Measurements from ENCODE around the gene PARP8.

Gene PARP8

GRCh38 chr5:50733741-50734140, 67.3 kb downstream of the PARP8 start:
- Histone ChIP-seq H4K20me1 (ENCODE audit: insufficient read depth, low read length) (no peaks in the 10 kb centered on the region), H3K36me3 (ENCODE audit: insufficient read depth, low read length) (no peaks in the 10 kb centered on the region), H3K9ac (ENCODE audit: low read depth, low read length) (no peak overlapping the region), H3K27me3 (ENCODE audit: insufficient read depth, low read length, poor library complexity) (no peaks in the 10 kb centered on the region), H2AFZ (ENCODE audit: low read depth, low read length) (no peak overlapping the region), H3K9me3 (ENCODE audit: insufficient read depth, low read length, severe bottlenecking) (no peaks in the 10 kb centered on the region), H3K4me1 (ENCODE audit: insufficient read depth, low read length) (no peaks in the 10 kb centered on the region), H3K4me2 (ENCODE audit: insufficient read depth, low read length) (no peak overlapping the region), H3K27ac (ENCODE audit: low read length) (no peak overlapping the region), H3K79me2 (ENCODE audit: insufficient read depth, low read length) (peaks cover 98% of the 10 kb centered on the region), H3K4me3 (ENCODE audit: low read depth in 1 of 2, low read length in 2 of 2) (no peak overlapping the region)
- TF ChIP-seq EZH2 (IDR thresholded peaks at IDR 0.05; ENCODE audit: borderline replicate concordance, low read depth, low read length, severe bottlenecking), result no peak
- TF ChIP-seq, protein P1, sequence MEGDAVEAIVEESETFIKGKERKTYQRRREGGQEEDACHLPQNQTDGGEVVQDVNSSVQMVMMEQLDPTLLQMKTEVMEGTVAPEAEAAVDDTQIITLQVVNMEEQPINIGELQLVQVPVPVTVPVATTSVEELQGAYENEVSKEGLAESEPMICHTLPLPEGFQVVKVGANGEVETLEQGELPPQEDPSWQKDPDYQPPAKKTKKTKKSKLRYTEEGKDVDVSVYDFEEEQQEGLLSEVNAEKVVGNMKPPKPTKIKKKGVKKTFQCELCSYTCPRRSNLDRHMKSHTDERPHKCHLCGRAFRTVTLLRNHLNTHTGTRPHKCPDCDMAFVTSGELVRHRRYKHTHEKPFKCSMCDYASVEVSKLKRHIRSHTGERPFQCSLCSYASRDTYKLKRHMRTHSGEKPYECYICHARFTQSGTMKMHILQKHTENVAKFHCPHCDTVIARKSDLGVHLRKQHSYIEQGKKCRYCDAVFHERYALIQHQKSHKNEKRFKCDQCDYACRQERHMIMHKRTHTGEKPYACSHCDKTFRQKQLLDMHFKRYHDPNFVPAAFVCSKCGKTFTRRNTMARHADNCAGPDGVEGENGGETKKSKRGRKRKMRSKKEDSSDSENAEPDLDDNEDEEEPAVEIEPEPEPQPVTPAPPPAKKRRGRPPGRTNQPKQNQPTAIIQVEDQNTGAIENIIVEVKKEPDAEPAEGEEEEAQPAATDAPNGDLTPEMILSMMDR (IDR thresholded peaks at IDR 0.05; ENCODE audit: borderline replicate concordance, extremely low read depth, low read length, poor library complexity, severe bottlenecking), result no peak
- no peak for ATAC-seq (ENCODE audit: insufficient read depth, low read depth)
- DNase-seq, result no peak

GRCh38 chr5:50738864-50739263, 72.4 kb downstream of the PARP8 start:
- ATAC-seq (ENCODE audit: insufficient read depth, low read depth), result no peak
- H2AFZ ChIP-seq (ENCODE audit: low read depth, low read length), result no peak overlapping the region
- DNase-seq, result no peak
- no peak overlapping the region for H3K27ac ChIP-seq (ENCODE audit: low read length)
- no peak overlapping the region for H3K4me2 ChIP-seq (ENCODE audit: insufficient read depth, low read length)
- no peaks in the 10 kb centered on the region for H4K20me1 ChIP-seq (ENCODE audit: insufficient read depth, low read length)
- H3K27me3 ChIP-seq (ENCODE audit: insufficient read depth, low read length, poor library complexity), result no peaks in the 10 kb centered on the region
- no peaks in the 10 kb centered on the region for H3K9me3 ChIP-seq (ENCODE audit: insufficient read depth, low read length, severe bottlenecking)
- peaks cover 96% of the 10 kb centered on the region for H3K79me2 ChIP-seq (ENCODE audit: insufficient read depth, low read length)
- H3K4me3 ChIP-seq (ENCODE audit: low read depth in 1 of 2, low read length in 2 of 2), result no peak overlapping the region
- TF ChIP-seq EZH2 (IDR thresholded peaks at IDR 0.05; ENCODE audit: borderline replicate concordance, low read depth, low read length, severe bottlenecking), result no peak
- TF ChIP-seq, protein P1 (IDR thresholded peaks at IDR 0.05; ENCODE audit: borderline replicate concordance, extremely low read depth, low read length, poor library complexity, severe bottlenecking), result no peak
- no peak overlapping the region for H3K9ac ChIP-seq (ENCODE audit: low read depth, low read length)
- H3K4me1 ChIP-seq (ENCODE audit: insufficient read depth, low read length), result peaks cover 21% of the 10 kb centered on the region
- H3K36me3 ChIP-seq (ENCODE audit: insufficient read depth, low read length), result no peaks in the 10 kb centered on the region

DNA sequence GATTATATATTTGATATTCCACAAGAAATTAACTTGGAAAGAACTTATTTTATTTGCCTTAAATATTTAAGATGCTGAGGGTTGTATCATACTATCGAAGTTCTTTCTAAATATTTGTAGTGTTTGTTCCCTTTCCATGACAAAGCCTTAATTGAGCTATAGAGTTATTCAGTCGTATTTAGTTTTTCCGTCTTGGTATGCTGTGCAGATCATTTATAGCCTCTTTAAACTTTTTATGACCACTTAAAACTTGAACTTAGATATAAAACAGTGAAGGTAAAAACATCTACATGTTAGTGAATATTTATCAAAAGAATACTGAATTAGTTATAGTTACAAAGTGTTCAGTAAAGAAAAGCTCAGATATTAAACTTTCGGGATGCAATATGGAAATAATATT, 74.4 kb downstream of the PARP8 start:
- Histone ChIP-seq H4K20me1 (ENCODE audit: insufficient read depth, low read length) (no peaks in the 10 kb centered on the region), H3K4me2 (ENCODE audit: insufficient read depth, low read length) (no peak overlapping the region), H3K27ac (ENCODE audit: low read length) (no peak overlapping the region), H2AFZ (ENCODE audit: low read depth, low read length) (no peak overlapping the region), H3K9me3 (ENCODE audit: insufficient read depth, low read length, severe bottlenecking) (no peaks in the 10 kb centered on the region), H3K27me3 (ENCODE audit: insufficient read depth, low read length, poor library complexity) (no peaks in the 10 kb centered on the region), H3K4me3 (ENCODE audit: low read depth in 1 of 2, low read length in 2 of 2) (no peak overlapping the region), H3K4me1 (ENCODE audit: insufficient read depth, low read length) (peaks cover 37% of the 10 kb centered on the region), H3K36me3 (ENCODE audit: insufficient read depth, low read length) (no peaks in the 10 kb centered on the region), H3K9ac (ENCODE audit: low read depth, low read length) (no peak overlapping the region), H3K79me2 (ENCODE audit: insufficient read depth, low read length) (peaks cover 96% of the 10 kb centered on the region)
- ATAC-seq (ENCODE audit: insufficient read depth, low read depth), result no peak
- no peak for TF ChIP-seq EZH2 (IDR thresholded peaks at IDR 0.05; ENCODE audit: borderline replicate concordance, low read depth, low read length, severe bottlenecking)
- TF ChIP-seq, protein P1 (IDR thresholded peaks at IDR 0.05; ENCODE audit: borderline replicate concordance, extremely low read depth, low read length, poor library complexity, severe bottlenecking), result no peak
- DNase-seq, result no peak

DNA sequence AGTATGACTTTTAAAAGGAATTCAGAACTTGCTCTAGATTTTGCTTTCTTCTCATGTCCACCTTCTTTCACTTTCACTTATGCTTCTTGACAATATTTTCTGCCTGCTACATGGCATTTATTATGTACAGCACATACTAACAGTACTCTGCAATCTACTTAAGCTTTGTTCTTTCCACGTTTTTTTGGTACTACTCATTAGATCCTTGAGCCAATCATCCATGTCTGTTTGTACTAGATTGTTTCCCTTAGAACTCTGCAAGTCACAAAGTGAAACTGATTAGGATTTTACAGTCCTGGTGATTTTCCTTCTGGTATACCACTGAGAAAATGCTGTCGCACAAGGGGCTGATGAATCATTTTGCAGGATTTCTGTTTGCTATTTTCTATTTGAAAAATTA, 78.3 kb downstream of the PARP8 start:
- no peak for TF ChIP-seq EZH2 (IDR thresholded peaks at IDR 0.05; ENCODE audit: borderline replicate concordance, low read depth, low read length, severe bottlenecking)
- Histone ChIP-seq H3K9me3 (ENCODE audit: insufficient read depth, low read length, severe bottlenecking) (no peaks in the 10 kb centered on the region), H3K4me3 (ENCODE audit: low read depth in 1 of 2, low read length in 2 of 2) (peak overlapping the region; percentile 26 to 58), H3K27me3 (ENCODE audit: insufficient read depth, low read length, poor library complexity) (no peaks in the 10 kb centered on the region), H3K79me2 (ENCODE audit: insufficient read depth, low read length) (peaks cover 92% of the 10 kb centered on the region), H3K4me2 (ENCODE audit: insufficient read depth, low read length) (peak overlapping the region; percentile 75), H3K4me1 (ENCODE audit: insufficient read depth, low read length) (peaks cover 72% of the 10 kb centered on the region), H3K36me3 (ENCODE audit: insufficient read depth, low read length) (no peaks in the 10 kb centered on the region), H3K9ac (ENCODE audit: low read depth, low read length) (peak overlapping the region; percentile 55), H2AFZ (ENCODE audit: low read depth, low read length) (peak overlapping the region; percentile 71), H3K27ac (ENCODE audit: low read length) (peak overlapping the region; percentile 93), H4K20me1 (ENCODE audit: insufficient read depth, low read length) (no peaks in the 10 kb centered on the region)
- DNase-seq (no peak), ATAC-seq (ENCODE audit: insufficient read depth, low read depth) (peak; percentile 76)

Data from DND-41 (cell line).